ENCODE results near the gene HECTD2.

GRCh38 chr10:91415816-91416215 is 5.7 kb downstream of the HECTD2 start:
- no peak for TF ChIP-seq HIVEP1 (CRISPR knock-in tag; IDR thresholded peaks at IDR 0.05)
- no peak for TF ChIP-seq CTCF (IDR thresholded peaks at IDR 0.05 in 2 of 3, conservative IDR thresholded peaks at IDR 0.05 in 1 of 3; ENCODE audit: insufficient read depth in 2 of 3, low read depth in 1 of 3, low read length in 3 of 3)
- no peak for TF ChIP-seq POLR2AphosphoS5 (IDR thresholded peaks at IDR 0.05; ENCODE audit: control insufficient read depth, insufficient read depth, low read depth, low read length)

Data from K562 (cell line).